GM21723 (cell line): ENCODE data around the gene RITA1.

Source experiments
- ATAC-seq: cut with Tn5 transposase; IDR thresholded peaks from one replicate; pipeline ENCODE4 v1.9.1; 2021; ENCODE audit warnings: mild to moderate bottlenecking, moderate library complexity; ENCODE audit not compliant: unreplicated experiment

RITA1 gene

DNA sequence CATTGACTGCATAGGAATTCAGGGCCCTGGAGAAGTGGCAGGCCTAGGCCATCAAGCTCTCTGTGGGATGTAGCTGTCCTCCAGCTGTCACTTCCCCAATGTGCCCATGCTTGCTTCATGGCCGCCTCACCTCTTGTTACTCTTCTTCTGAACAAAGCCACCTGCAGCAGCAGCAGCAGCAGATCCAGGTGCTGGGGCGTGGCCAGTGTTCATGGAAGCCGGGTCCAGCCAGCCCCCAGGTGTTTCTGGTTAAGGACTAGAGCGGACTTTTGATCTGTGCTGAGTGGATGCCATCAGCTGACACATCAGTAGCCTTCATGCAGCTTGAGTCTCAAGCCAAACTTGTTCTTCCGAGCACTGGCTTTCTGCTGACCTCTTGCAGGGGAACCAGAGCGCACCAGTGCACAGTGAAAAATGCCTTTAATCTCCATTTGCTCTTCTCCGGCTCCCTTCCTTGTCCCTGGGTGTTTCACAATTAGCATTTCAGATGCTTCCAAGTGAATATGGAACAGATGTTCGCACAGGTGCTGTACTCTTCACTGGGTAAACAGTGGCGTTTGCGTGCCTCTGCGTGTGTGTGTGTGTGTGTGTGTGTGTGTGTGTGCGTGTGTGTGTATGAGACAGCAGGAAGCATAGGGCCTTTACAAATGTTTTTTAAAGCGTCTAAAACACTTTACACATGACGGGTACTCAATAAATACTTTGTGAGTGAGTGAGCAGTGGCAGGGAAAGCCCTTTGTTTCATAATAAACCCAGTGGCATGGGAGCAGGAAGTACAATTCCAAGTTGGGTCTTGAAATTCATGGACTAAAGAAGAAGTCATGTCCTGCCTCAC lies 55.9 kb downstream of the RITA1 start:
- no peak for ATAC-seq
